ENCODE data around the gene ENTPD1.
A peak's percentile ranks its signal among the peaks of the same experiment; 100 is the strongest.

ENTPD1 gene

GRCh38 chr10:95833042-95833610, 77.2 kb downstream of the ENTPD1 start:
- DNase-seq: no peak

- no peak for DNase-seq
These were observed 78.4 kb downstream of the ENTPD1 start for GRCh38 chr10:95834406-95834805.

GRCh38 chr10:95835149-95835860, 79.3 kb downstream of the ENTPD1 start:
- no peak for DNase-seq

GRCh38 chr10:95835911-95836310, 79.9 kb downstream of the ENTPD1 start:
- no peak for DNase-seq

GRCh38 chr10:95836610-95837355, 80.8 kb downstream of the ENTPD1 start:
- no peak for DNase-seq

- DNase-seq: no peak
These were observed 81.4 kb downstream of the ENTPD1 start for GRCh38 chr10:95837356-95837776.

GRCh38 chr10:95837783-95838182, 81.8 kb downstream of the ENTPD1 start:
- no peak for DNase-seq

- no peak for DNase-seq
These were observed 84.2 kb downstream of the ENTPD1 start for GRCh38 chr10:95840121-95840520.

GRCh38 chr10:95840681-95841080, 84.7 kb downstream of the ENTPD1 start:
- no peak for DNase-seq

- peak; percentile 54 for DNase-seq
These were observed 85.9 kb downstream of the ENTPD1 start for GRCh38 chr10:95841661-95842498.

- no peak for DNase-seq
These were observed 89.4 kb downstream of the ENTPD1 start for GRCh38 chr10:95845411-95845810.

- DNase-seq: no peak
These were observed 91.0 kb downstream of the ENTPD1 start for GRCh38 chr10:95847007-95847406.

- no peak for DNase-seq
These were observed 92.9 kb downstream of the ENTPD1 start for GRCh38 chr10:95848841-95849240.

- DNase-seq: no peak
These were observed 94.8 kb downstream of the ENTPD1 start for GRCh38 chr10:95850791-95851190.

- DNase-seq: no peak
These were observed 104.4 kb downstream of the ENTPD1 start for GRCh38 chr10:95860166-95860940.

- no peak for DNase-seq
These were observed 105.4 kb downstream of the ENTPD1 start for GRCh38 chr10:95861386-95861785.

- DNase-seq: peak; percentile 13
These were observed 109.2 kb downstream of the ENTPD1 start for GRCh38 chr10:95864906-95865813.

- DNase-seq: no peak
These were observed 110.0 kb downstream of the ENTPD1 start for GRCh38 chr10:95865814-95866466.

- DNase-seq: no peak
These were observed 110.5 kb downstream of the ENTPD1 start for GRCh38 chr10:95866467-95866842.

GRCh38 chr10:95867866-95868265, 111.9 kb downstream of the ENTPD1 start:
- DNase-seq: no peak

Measured in NCI-H69 (cell line).